NCI-H748 treated with DMSO at 0.1 percent for 48 hours (cell line): ENCODE results near the gene NPC2.
"Not testable (repeated sequence)": the region's sequence is repeated elsewhere in the genome, so short reads cannot be mapped to it uniquely, and the experiment has no call there.

Experiments used
- DNase-seq: peaks from one replicate; lab custom pipeline; 2025; lab: John Stamatoyannopoulos, UW

The NPC2 gene

DNA sequence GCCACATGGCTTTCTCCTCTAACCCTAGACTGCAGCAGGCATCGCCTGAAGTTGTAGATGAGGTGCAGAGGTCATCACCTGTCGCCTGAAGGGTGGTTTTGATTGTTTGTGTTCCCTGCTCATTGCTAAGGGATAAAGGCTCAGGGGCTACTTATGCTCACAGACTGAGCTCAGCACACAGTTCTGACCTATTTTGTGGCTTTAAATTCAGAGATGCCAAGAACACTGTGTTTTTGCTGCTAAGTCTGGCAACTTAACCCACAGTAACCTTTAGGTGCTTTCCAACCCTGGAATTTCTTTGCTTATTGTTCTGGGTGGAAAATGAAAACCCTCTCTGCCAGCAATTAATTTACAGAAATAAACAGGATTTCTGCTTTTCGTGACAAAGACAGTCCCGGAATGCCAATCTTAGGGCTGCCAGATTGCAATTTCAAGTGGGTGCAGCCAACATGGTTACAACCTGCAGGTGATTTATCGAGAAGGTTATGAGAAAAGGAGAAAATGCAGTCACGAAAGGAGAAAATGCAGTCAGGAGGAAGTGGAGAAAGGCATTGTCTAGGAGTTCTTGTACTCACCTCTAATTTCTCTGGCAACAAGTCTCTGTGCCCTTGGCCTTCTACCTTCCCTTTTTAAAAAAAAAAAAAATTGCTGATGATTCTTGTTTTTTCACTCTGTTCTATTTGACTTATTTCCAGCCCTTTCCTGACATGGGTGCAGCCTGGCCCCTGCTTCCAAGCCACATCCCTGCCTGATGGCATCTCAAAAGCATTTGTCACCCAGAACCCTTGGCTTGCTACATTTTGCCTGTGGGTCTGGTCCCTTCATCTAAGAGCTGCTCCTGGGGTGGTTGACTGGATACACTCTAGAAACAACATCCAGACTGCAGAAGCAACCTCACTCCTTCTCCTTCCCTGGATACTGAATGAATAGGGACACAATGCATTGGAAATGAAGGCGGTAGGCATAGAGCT is 23.3 kb downstream of the NPC2 start:
- DNase-seq: no peak

DNA sequence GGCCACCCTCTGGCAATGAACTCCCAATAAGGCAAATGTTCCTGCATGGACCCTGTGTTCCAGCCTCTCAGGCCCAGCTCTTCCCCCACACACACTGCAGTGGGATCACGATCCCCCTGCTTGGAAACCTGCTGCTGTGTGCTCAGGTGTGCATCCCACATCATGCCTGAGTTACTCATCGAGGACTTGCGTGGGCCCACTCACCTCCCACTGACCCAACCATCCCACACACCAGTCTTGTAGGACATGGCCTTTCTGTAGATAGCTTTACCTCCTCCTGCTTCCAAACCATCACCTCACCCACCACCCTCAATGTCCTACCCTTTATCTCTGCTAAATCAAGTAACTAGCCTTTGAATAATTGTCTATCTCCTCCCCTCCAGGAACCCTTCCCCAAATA is 24.6 kb downstream of the NPC2 start:
- no peak for DNase-seq

DNA sequence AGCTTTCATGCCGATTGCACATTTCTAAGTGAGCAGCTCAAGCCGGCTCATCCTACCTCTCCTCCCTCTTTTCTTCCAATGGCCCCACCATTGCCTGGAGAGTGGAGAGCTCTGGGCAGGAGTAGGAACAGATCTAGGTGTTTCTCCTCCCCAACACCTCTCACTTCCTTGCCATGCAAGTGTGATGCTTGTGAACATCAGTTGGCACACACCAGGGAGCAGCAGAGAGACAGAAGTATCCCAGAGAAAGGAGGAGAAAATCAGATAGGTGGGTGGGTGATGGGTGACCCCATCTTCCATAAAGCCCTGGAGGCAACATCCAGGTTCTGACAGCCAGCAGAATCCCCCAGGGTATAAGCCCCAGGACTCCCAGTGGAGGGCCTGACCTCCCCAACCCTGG is 27.8 kb downstream of the NPC2 start:
- no peak for DNase-seq

DNA sequence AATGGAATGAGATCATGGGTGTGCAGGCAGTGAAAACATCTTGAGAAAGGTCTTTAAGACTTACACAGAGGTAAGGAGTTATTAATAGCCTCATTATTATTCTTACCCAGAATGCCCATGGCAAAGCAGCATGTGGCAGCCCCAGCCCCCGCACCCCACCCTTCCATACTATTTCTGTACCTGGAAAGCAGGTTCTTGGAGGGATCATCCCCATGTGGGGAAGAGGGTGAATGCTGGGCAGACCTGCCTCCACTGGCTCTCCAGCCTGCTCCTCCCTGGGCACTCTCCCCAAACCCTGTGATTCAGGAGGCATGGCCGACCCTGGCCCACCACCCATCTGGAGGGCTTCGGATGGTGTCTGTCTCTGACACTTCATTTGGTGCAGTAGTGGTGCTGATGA is 28.3 kb downstream of the NPC2 start:
- DNase-seq: no peak

DNA sequence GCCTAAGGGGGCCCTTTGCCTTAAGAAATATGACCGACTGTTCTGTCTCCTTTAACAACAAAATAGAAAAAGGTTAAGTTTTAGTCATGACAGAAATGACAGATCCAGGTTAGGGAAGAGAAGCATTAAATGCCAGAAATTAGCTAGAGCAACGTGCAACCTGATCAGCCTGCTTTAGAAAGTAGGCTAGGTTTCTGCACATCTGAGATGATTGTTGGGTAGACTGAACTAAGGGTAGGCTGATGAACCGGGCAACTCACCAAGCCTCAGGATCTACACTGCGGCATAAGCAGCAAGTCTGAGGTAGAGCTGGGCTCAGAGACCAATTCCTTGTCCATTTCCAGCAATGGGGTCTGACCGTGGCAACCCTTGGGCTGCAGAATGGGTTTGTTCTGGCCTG is 29.4 kb downstream of the NPC2 start:
- DNase-seq: no peak

DNA sequence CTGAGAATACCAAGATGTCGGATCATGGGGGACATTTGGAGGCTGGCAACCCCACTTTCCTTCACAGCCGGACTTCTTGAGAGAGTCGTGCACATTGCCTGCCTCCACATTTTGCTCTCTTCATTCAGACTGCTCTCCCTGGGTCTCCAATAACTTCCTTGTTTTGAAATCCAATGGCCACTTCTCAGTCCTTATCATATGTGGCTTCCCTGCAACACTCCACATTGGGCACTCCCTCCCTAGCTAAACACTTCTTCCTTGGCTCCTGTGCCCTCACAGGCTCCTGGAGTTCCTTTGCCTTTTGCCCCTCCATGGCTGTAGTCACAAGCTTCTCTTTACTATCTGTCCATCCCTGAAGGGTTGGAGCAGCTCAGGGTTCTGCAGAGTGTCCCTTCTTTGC is 30.1 kb downstream of the NPC2 start:
- no peak for DNase-seq

DNA sequence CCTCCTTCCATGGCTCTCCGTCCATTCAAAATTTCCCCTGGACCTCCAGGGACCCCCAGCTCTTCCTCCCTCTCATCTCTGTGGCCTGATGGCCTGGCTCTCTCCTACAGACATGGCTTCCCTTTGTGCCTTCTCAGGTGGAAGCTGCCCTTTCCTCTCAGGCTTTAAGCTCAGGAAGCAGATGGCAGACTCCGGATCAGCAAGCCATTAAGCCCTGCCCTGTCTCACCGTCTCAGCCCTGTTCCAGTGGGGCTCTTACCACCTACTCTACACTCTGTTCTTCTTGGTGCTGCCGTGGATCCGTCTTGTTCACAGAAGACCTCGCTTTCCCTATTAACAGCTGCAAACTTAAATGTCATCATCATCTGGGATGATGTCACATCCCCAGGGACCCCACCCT is 33.1 kb downstream of the NPC2 start:
- no peak for DNase-seq

DNA sequence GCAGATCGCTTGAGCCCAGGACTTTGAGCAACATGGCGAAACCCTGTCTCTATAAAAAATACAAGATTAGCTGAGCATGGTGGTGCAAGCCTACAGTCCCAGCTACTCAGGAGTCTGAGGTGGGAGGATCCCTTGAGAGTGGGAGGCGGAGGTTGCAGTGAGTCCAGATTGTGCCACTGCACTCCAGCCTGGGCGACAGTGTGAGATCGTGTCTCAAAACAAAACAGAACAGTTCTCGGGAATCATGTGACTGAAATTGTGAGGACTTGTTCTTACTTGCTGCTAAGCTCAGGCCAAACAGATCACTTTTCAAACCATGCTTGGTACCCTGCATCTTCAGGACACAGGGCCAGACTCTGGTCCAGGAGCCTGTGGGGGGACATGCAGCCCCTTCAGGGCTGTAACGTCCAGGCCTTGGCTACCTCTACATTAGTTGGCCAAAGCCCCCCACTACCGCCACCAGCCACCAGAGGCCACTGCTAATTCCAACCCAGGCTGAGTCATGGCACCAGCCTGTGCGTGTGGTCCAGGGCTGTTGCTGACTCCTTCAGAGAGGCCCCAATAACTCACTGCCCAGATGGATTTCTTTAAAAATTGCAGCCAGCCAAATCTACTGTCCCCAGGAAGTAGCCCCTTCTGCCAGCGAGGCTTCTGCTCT is 33.7 kb downstream of the NPC2 start:
- no peak for DNase-seq

DNA sequence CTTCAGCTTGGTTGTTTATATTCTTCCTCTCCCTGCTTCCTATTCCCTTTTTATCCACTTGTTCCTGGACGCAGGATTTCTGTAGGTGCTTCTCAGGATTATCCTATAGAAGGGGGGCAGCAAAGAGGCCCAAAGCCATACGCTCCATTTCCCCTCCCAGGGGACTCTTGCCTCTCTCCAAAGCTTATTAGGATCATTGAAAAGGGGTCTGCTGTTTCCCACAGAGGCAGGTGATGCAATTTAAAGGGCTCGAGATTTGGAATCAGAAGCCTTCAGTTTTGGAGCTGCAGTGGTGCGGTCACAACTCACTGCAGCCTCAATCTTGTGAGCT is 35.6 kb downstream of the NPC2 start:
- no peak for DNase-seq

DNA sequence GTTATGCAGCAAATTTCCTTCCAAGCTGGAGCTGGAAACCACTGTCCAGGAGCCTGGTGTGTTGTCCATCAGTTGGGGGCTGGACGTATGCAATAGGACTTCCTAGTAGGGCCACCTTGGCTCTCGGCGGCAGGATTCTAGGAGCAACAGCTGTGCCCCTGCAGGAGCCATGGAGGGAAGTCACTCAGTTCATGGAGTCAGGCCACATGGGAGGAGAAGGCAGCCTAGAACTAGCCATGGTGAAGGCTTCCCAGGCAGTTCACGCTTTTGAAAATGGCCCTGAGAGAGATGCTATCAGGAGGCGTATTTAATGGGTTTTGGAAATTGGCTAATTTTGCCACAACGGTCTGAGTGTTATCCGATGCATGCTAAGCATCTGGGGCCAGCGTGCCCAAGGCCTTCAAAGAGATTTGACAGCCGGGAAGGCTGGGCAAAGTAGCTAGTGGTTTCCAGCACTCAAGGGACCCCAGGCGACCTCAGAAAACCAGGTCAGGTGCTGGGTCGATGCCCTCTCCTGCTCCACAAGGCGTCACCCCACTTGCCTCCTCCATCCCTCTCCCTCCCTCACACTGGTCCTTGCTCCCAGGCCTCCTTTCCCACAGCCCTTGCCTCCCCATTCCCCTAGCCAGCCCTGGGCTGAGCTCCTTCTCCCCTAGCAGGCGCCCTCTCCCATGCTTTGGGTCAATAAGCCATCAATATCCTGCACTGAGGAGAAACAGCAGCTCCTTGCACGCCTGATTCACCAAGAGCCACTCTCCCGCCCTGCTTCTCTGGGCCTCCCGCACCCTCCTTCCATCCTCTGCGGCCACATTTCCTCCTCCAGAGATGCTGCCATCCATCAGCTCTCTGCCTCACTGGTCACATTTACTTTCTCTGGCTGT is 36.2 kb downstream of the NPC2 start:
- no peak for DNase-seq

DNA sequence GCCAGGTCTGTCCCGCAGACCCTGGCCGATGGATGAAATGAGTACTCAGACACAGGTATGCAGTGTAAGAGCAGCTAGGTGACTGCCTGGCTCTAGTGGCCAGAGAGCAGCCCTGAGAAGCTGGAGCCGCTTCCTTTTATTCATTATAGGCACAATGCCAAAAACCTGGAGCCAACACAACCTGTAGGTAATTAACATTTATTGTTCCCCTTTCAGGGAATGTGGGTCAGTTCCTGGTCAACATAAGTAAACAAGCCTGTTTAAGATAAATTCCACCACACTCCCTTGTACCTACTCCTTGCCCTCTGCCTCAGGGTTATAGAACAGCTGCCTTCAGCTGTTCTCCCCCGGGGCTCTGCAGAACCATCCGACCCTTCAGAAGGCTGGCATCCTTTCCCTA is 38.7 kb downstream of the NPC2 start:
- not testable (repeated sequence) for DNase-seq

DNA sequence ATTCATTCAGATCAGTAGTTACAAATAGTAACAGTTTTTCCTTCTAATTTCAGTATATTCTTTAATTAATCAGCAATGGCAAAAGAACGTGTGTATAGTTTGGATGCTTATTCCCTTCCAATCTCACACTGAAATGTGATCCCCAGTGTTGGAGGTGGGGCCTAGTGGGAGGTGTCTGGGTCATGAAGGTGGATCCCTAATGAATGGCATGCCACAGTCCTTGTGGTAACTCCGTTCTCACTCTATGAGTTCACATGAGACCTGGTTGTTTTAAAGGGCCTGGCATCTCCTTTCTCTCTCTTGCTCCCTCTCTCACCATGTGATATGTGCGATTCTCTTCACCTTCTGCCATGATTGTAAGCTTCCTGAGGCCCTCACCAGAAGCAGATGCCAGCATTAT is 48.2 kb downstream of the NPC2 start:
- no peak for DNase-seq

DNA sequence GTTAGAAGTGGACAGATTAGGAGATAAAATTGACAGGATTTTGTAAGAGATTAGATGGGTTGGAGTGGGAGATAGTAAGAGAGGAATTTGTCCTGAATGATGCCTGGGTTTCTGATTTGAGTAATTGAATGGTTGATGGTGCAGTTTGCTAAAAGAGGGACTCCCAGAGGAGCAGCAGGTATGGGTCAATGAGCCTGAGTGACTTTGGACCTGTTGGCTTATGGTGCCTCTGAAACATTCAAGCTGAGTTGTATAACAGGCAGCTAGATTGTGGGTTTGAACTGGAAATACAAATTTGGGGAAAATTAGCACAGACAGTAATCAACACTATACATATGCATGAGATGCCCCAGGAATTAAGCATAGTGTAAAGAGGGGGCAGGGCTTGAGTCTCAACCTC is 50.3 kb downstream of the NPC2 start:
- no peak for DNase-seq

DNA sequence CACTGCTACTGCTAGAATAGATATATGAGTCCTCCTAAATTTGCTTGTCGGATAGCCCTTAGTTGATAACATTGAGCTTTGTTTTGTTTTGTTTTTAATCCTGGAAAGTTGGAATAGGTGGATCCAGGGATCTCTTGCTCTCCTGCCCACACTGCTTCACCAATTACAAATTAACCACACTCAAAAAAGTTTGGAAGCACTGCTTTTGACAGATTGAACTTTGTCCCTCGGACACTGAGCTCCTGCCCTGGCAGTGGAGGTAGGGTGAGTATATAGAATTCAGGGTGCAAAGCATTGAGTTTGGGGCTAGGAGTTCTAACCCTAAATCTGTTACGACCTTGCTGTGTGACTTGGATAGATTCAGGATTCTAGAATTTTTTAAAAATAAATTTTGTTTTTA is 52.0 kb downstream of the NPC2 start:
- no peak for DNase-seq

DNA sequence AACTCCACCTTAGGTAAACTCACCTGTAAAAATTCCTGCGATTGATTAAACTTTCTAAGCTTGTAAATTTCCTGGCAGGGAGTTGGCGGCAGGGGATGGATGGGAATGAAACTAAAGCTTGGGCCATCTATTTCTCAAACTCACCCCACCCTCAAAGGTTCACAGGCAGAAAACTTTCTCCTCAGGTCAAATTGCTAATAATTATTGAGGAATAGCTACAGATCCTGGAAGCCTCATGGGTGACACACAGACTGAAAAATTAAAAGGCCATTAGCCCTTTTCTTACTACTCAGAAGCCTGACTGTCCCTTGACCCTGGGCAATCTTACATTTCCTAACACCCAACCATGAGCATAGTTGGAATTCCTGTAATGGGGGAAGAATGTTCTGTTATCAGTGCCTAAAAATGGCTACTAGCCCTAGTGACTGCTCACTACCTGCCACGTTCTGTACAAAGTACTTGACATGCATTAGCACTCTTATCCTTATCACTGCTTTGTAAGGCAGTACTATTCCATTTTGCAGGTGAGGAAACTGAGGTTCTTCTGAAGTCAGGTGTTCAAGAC is 54.7 kb downstream of the NPC2 start:
- DNase-seq: no peak

DNA sequence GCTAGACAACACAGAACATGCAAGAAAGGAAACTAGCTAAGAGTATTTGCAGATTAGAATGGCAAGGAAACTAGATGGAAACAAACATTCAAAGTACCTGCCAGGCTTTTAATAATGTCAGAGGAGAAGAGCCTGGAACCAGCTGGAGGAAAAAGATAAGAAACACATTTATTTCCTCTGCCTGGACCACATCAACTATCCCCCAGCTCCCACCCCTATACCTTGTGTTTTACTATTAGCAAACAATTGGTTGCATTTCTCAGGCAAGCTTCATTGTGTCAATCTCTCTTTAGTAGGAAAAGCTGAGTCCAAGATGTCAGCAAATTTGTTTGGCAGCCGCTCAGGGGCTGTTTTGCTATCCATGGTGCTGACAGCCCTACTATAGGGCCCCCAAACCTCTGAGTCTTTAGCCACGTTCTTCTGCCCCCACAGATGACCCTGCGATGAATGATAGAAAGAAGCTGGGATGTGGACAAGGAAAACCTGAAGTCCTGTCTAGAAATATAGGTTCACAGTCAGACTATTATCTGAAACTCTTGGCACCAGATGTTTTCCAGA is 55.5 kb downstream of the NPC2 start:
- no peak for DNase-seq

DNA sequence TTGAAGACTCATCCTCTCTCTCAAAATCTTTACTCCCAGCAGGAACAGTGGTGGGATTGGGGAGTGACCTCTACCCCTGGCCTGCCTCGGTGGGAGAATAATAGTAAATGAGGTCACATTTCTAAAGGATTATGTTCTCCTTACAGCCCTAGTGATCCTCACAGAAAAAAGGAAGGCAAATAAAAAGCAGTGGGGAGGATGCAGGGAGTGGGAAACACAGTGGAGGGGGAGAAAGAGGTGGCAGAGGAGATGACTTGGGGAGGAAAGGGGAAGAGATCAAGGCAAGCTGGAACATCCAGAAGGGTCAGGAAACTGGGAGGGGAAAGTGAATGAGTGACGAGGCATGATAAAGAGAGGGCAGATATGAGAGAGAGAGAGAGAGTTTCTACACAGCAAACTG is 58.8 kb downstream of the NPC2 start:
- no peak for DNase-seq

DNA sequence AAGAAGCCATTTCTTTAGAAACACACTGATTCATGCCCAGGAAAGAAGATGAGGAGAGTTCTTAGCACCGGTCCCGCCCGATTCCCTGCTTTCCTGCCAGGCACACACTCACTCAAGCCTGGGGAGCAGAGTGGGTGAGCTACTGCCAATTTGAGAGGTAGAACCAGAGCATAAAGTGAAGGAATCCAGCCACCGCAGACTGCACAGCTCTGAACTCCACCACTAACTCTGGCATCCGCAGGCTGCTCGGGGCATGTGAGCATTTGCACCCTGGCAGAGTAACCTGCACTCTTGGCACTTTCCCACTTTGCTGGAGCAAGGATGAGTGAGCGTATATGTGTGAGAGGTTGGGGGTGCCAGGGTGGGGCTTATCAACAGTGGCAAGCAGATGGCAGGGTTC is 63.1 kb downstream of the NPC2 start:
- no peak for DNase-seq
